ENCODE data around the gene TTBK2. TPM values are rescaled to one million over a fixed set of nuclear protein-coding genes. Genes with fewer than 3 reads are reported as not detected.

TTBK2 gene
- total and polyA plus RNA-seq, 12 donors, result 3.8 to 46.6 (median 16.7) TPM

GRCh38 chr15:42728560-42728959, 192.0 kb downstream of the TTBK2 start:
- no peak overlapping the region for H3K4me3 ChIP-seq
- no peak for DNase-seq
- H3K9me3 ChIP-seq (replicated peaks in 1 of 3), result no peaks in the 10 kb centered on the region
- H3K27me3 ChIP-seq, result no peaks in the 10 kb centered on the region
- no peak overlapping the region for H3K27ac ChIP-seq
- no peaks in the 10 kb centered on the region for H3K4me1 ChIP-seq (replicated peaks in 1 of 2)
- TF ChIP-seq CTCF (IDR thresholded peaks at IDR 0.05), result no peak
- TF ChIP-seq POLR2A (IDR thresholded peaks at IDR 0.05), result no peak
- peaks cover 0 to 100% of the 10 kb centered on the region in 2 donors for H3K36me3 ChIP-seq (replicated peaks in 1 of 2)
- intact Hi-C loops (cut with DNase I), result no loop called here
- 85 to 98% (median 90%) methylated on average over 5 of the region's 5 CpGs for WGBS, 4 donors

- H3K36me3 ChIP-seq (replicated peaks in 1 of 2), result peaks cover 0 to 100% of the 10 kb centered on the region in 2 donors
- H3K9me3 ChIP-seq (replicated peaks in 1 of 3), result no peaks in the 10 kb centered on the region
- 82 to 88% (median 87%) methylated on average over 6 to 13 of the region's 13 CpGs for WGBS, 4 donors
- TF ChIP-seq CTCF (IDR thresholded peaks at IDR 0.05), result no peak
- no peak for TF ChIP-seq POLR2A (IDR thresholded peaks at IDR 0.05)
- H3K27me3 ChIP-seq, result no peaks in the 10 kb centered on the region
- no peak for DNase-seq
- no peaks in the 10 kb centered on the region for H3K4me1 ChIP-seq (replicated peaks in 1 of 2)
- intact Hi-C loops (cut with DNase I), result no loop called here
- H3K27ac ChIP-seq, result no peak overlapping the region
- no peak overlapping the region for H3K4me3 ChIP-seq
Observed at GRCh38 chr15:42727750-42728381, 192.7 kb downstream of the TTBK2 start.

GRCh38 chr15:42726114-42726513, 194.5 kb downstream of the TTBK2 start:
- TF ChIP-seq POLR2A (IDR thresholded peaks at IDR 0.05), result no peak
- no peak for TF ChIP-seq CTCF (IDR thresholded peaks at IDR 0.05)
- no peak overlapping the region for H3K4me3 ChIP-seq
- no peak overlapping the region for H3K27ac ChIP-seq
- H3K27me3 ChIP-seq, result no peaks in the 10 kb centered on the region
- H3K9me3 ChIP-seq (replicated peaks in 1 of 3), result no peaks in the 10 kb centered on the region
- DNase-seq, result no peak
- intact Hi-C loops (cut with DNase I), result no loop called here
- H3K4me1 ChIP-seq (replicated peaks in 1 of 2), result no peaks in the 10 kb centered on the region
- 85 to 87% (median 86%) methylated on average over 3 to 11 of the region's 11 CpGs for WGBS, 4 donors
- peaks cover 0 to 87% of the 10 kb centered on the region in 2 donors for H3K36me3 ChIP-seq (replicated peaks in 1 of 2)

GRCh38 chr15:42725331-42725903, 195.2 kb downstream of the TTBK2 start:
- intact Hi-C loops (cut with DNase I), result no loop called here
- Histone ChIP-seq H3K27ac (no peak overlapping the region), H3K4me3 (no peak overlapping the region), H3K27me3 (no peaks in the 10 kb centered on the region), H3K36me3 (replicated peaks in 1 of 2) (peaks cover 0 to 85% of the 10 kb centered on the region in 2 donors), H3K9me3 (replicated peaks in 1 of 3) (no peaks in the 10 kb centered on the region), H3K4me1 (replicated peaks in 1 of 2) (no peaks in the 10 kb centered on the region)
- no peak for DNase-seq
- 76 to 89% (median 84%) methylated on average over 12 of the region's 12 CpGs for WGBS, 4 donors
- TF ChIP-seq CTCF (IDR thresholded peaks at IDR 0.05), result no peak
- no peak for TF ChIP-seq POLR2A (IDR thresholded peaks at IDR 0.05)

Data from adrenal gland (tissue), 12 donors.